ENCODE results near the gene CSNK1E. TPM values are rescaled to one million over a fixed set of nuclear protein-coding genes. Genes with fewer than 3 reads are reported as not detected.
A peak's percentile ranks its signal among the peaks of the same experiment; 100 is the strongest.

CSNK1E gene
- total and polyA plus RNA-seq, 12 donors = 64.1 to 88.1 (median 79.3) TPM

GRCh38 chr22:38327396-38327795 lies 10.2 kb upstream of the CSNK1E start:
- 89 to 93% methylated on average over 7 of the region's 7 CpGs for WGBS, 2 donors
- H3K4me3 ChIP-seq = no peak overlapping the region
- H3K36me3 ChIP-seq = no peaks in the 10 kb centered on the region
- intact Hi-C loops (cut with DNase I) = no loop called here
- ATAC-seq (no peak), DNase-seq (no peak)
- no peak for TF ChIP-seq CTCF (IDR thresholded peaks at IDR 0.05)
- H3K27ac ChIP-seq = no peak overlapping the region
- no peaks in the 10 kb centered on the region for H3K4me1 ChIP-seq
- H3K9me3 ChIP-seq = no peaks in the 10 kb centered on the region
- H3K27me3 ChIP-seq = peaks cover 0 to 7% (median 0%) of the 10 kb centered on the region in 7 donors

GRCh38 chr22:38325587-38325986 lies 8.4 kb upstream of the CSNK1E start:
- Histone ChIP-seq H3K27ac (no peak overlapping the region), H3K9me3 (no peaks in the 10 kb centered on the region), H3K4me1 (no peaks in the 10 kb centered on the region), H3K36me3 (no peaks in the 10 kb centered on the region), H3K4me3 (no peak overlapping the region), H3K27me3 (peaks cover 0 to 7% (median 0%) of the 10 kb centered on the region in 7 donors)
- intact Hi-C loops (cut with DNase I) = no loop called here
- WGBS, 2 donors = 90 to 94% methylated on average over 6 of the region's 6 CpGs
- no peak for TF ChIP-seq CTCF (IDR thresholded peaks at IDR 0.05)
- DNase-seq = no peak
- no peak for ATAC-seq

- Histone ChIP-seq H3K4me1 (peaks cover 9 to 21% (median 17%) of the 10 kb centered on the region in 9 donors), H3K27ac (no peak overlapping the region), H3K9me3 (no peaks in the 10 kb centered on the region), H3K36me3 (no peaks in the 10 kb centered on the region), H3K27me3 (no peaks in the 10 kb centered on the region), H3K4me3 (no peak overlapping the region)
- no peak for TF ChIP-seq CTCF (IDR thresholded peaks at IDR 0.05)
- intact Hi-C loops (cut with DNase I) = no loop called here
- ATAC-seq = no peak
- DNase-seq = no peak
- WGBS, 2 donors = 90 to 94% methylated on average over 11 of the region's 11 CpGs
Measured at GRCh38 chr22:38320605-38321402, 3.6 kb upstream of the CSNK1E start.

- H3K4me3 ChIP-seq = peak overlapping the region in 1 of 10 donors; percentile 59
Measured at GRCh38 chr22:38318792-38319773, 1.9 kb upstream of the CSNK1E start.

More at GRCh38 chr22:38318792-38319773, 1.9 kb upstream of the CSNK1E start:
- H3K4me1 ChIP-seq = peaks cover 23 to 38% (median 32%) of the 10 kb centered on the region in 9 donors
- H3K36me3 ChIP-seq = peaks cover 0 to under 1% (median 0%) of the 10 kb centered on the region in 9 donors
- 88 to 95% methylated on average over 14 of the region's 14 CpGs for WGBS, 2 donors
- peak overlapping the region; percentile 88 to 98 (median 96) for H3K27ac ChIP-seq
- intact Hi-C loops (cut with DNase I) = loop anchor here in 3 of 10 donors (5.0 to 10.0 kb wide), 2 partner anchors 47 to 114 kb away; partner anchors contain the start of genes MAFF (in 2 of the 3) and TMEM184B (in 2 of the 3)
- no peak for TF ChIP-seq CTCF (IDR thresholded peaks at IDR 0.05)
- no peak for DNase-seq
- ATAC-seq = no peak
- no peaks in the 10 kb centered on the region for H3K9me3 ChIP-seq
- no peaks in the 10 kb centered on the region for H3K27me3 ChIP-seq
